Uterus (tissue), 2 donors: ENCODE data around the gene SALL3.

Source experiments
- POLR2A ChIP-seq, 2 donors: fragments of 450-650 bp; IDR thresholded peaks; one replicate each; pipeline ENCODE4 v1.6.1; 2016; ENCODE audit warnings: antibody characterized with exemption in 2 of 2, mild to moderate bottlenecking in 1 of 2, moderate library complexity in 1 of 2
- TF ChIP-seq, protein P1 (sequence below), 4 experiments: fragments of 200-600 bp in 2 of 4; fragments of 450-650 bp in 2 of 4; sonication (generic) in 2 of 4; IDR thresholded peaks; one replicate each; pipeline ENCODE4 v1.5.1; 2016 to 2019; ENCODE audit warnings: antibody characterized with exemption in 4 of 4, mild to moderate bottlenecking in 2 of 4, moderate library complexity in 1 of 4

DNA sequence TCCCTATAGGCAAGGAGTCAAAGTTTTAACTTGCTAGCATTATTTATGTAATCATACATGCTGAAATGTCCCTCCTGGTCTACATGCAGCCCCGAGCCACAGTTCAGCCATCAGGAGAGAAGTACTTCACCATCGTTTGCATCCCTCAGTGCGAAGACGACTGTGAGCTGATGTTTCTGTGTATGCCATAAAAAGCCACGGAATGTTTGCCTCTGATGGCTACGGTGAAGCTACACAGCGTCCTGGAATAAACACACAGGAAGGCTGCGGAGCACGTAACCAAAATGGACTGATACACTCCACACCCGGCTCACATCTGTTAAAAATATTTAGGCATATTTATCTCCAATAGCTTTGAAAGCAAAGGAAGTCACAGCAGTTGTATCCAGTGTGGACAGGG is 4.3 kb upstream of the SALL3 start:
- no peak for TF ChIP-seq POLR2A (IDR thresholded peaks at IDR 0.05)
- TF ChIP-seq, protein P1, sequence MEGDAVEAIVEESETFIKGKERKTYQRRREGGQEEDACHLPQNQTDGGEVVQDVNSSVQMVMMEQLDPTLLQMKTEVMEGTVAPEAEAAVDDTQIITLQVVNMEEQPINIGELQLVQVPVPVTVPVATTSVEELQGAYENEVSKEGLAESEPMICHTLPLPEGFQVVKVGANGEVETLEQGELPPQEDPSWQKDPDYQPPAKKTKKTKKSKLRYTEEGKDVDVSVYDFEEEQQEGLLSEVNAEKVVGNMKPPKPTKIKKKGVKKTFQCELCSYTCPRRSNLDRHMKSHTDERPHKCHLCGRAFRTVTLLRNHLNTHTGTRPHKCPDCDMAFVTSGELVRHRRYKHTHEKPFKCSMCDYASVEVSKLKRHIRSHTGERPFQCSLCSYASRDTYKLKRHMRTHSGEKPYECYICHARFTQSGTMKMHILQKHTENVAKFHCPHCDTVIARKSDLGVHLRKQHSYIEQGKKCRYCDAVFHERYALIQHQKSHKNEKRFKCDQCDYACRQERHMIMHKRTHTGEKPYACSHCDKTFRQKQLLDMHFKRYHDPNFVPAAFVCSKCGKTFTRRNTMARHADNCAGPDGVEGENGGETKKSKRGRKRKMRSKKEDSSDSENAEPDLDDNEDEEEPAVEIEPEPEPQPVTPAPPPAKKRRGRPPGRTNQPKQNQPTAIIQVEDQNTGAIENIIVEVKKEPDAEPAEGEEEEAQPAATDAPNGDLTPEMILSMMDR (IDR thresholded peaks at IDR 0.05) = no peak
